Gastroesophageal sphincter (tissue), 4 donors: Measurements from ENCODE around the gene NFIA. TPM values are rescaled to one million over a fixed set of nuclear protein-coding genes. Genes with fewer than 3 reads are reported as not detected.
A peak's percentile ranks its signal among the peaks of the same experiment; 100 is the strongest.

Experiments
- ATAC-seq: fragments of 150-250 bp; one replicate; pipeline ENCODE4 v1.9.1; 2016; ENCODE audit warnings: mild to moderate bottlenecking, moderate library complexity
- H3K27ac ChIP-seq, 4 donors: fragments of 200-600 bp; sonication (generic) in 3 of 4; 1 replicate in 3 of 4; 2 replicates in 1 of 4; pipeline ENCODE4 v1.5.1; 2016 to 2019
- H3K27me3 ChIP-seq: fragments of 200-600 bp; sonication (generic); one replicate; pipeline ENCODE4 v1.5.1; 2019
- H3K36me3 ChIP-seq, 2 donors: fragments of 200-600 bp; sonication (generic); one replicate each; pipeline ENCODE4 v1.5.1; 2019; ENCODE audit warnings: control low read depth in 1 of 2
- H3K4me1 ChIP-seq, 3 donors: fragments of 200-600 bp; sonication (generic); 1 replicate in 2 of 3; 2 replicates in 1 of 3; pipeline ENCODE4 v1.5.1; 2016 to 2019; ENCODE audit warnings: control low read depth in 2 of 3
- H3K4me3 ChIP-seq, 2 donors: fragments of 200-600 bp; sonication (generic); one replicate each; pipeline ENCODE4 v1.5.1; 2019; ENCODE audit warnings: mild to moderate bottlenecking in 1 of 2, moderate library complexity in 1 of 2
- H3K9me3 ChIP-seq, 3 donors: fragments of 200-600 bp; sonication (generic); one replicate each; pipeline ENCODE4 v1.5.1; 2017 to 2019; ENCODE audit warnings: control low read depth in 2 of 3
- CTCF ChIP-seq, 4 experiments: fragments of 200-600 bp in 2 of 4; fragments of 450-650 bp in 2 of 4; sonication (generic) in 1 of 4; IDR thresholded peaks; one replicate each; pipeline ENCODE4 v1.5.1; 2017 to 2019; ENCODE audit warnings: antibody characterized with exemption in 4 of 4, mild to moderate bottlenecking in 2 of 4, moderate library complexity in 2 of 4
- EP300 ChIP-seq: sonication (generic); formaldehyde crosslinking; IDR thresholded peaks from one replicate; pipeline ENCODE4 v1.6.1; 2017; ENCODE audit warnings: antibody characterized with exemption, mild to moderate bottlenecking
- POLR2A ChIP-seq, 2 donors: fragments of 450-650 bp; IDR thresholded peaks; one replicate each; pipeline ENCODE4 v1.6.1; 2017; ENCODE audit warnings: antibody characterized with exemption in 2 of 2, mild to moderate bottlenecking in 2 of 2, moderate library complexity in 1 of 2
- POLR2AphosphoS5 ChIP-seq: sonication (generic); formaldehyde crosslinking; IDR thresholded peaks from one replicate; pipeline ENCODE4 v1.6.1; 2017; ENCODE audit warnings: antibody characterized with exemption
- WGBS, 2 donors: methylation state at CpG; one replicate each; pipeline ENCODE4 v1.1.5; 2018; ENCODE audit warnings: low coverage in 1 of 2; 5-methylcytosine and 5-hydroxymethylcytosine counted together
- total RNA-seq, 4 donors: library from RNA; depleted of rRNA; stranded (reverse); fragments of >200 nt; gene quantifications; one replicate each; pipeline ENCODE4 v1.1.0, GENCODE V29; 2016

NFIA gene
- total RNA-seq, 4 donors from 2014 or later: 123 to 205 (median 149) TPM

DNA sequence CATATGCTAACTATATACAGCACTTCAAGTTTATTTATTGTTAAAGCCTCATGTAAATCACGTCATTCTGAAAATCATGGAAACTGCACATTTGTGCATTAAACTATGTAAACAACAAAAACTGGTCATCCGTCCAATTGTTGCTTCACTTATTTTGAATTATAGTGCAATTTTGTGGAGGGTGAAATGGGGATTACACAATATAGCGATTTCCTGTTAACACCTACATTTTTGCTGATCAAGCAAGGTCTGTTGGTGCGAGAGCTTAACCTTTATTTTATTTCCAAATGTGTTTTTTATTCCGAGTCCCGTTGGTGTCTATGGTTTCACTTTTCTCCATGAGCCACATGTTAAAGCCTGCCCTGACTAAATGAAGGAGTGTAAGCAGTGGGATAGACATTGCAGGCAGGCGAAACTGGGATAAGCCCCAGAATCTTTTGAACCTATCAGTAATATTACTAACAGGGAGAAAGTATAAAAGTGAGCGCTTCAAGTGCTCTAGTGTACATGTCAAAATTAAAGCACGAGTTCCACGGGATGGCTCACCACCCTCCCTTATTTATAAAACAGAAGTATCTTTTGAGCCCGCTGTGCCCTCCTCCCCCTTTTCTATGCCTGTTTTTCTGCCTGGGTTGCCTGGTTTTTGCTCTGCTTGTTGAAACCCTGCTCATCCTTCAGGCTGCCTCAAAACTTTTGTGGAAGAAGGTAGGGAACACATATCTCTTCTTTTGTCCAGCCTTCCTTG lies 120.7 kb downstream of the NFIA start:
- H3K27me3 ChIP-seq: no peaks in the 10 kb centered on the region
- 47 to 64% methylated on average over 9 to 11 of the region's 11 CpGs for WGBS, 2 donors
- no peaks in the 10 kb centered on the region for H3K36me3 ChIP-seq
- H3K4me1 ChIP-seq: peaks cover 0 to 75% (median 6%) of the 10 kb centered on the region in 3 donors
- peak; percentile 26 for ATAC-seq
- no peaks in the 10 kb centered on the region for H3K9me3 ChIP-seq
- peak overlapping the region in 3 of 4 donors; percentile 23 to 49 (median 41) for H3K27ac ChIP-seq
- peak overlapping the region in 1 of 2 donors; percentile 24 for H3K4me3 ChIP-seq
- TF ChIP-seq POLR2A (IDR thresholded peaks at IDR 0.05) (no peak), POLR2AphosphoS5 (peak; percentile 39)

- H3K4me3 ChIP-seq: no peak overlapping the region
- H3K36me3 ChIP-seq: no peaks in the 10 kb centered on the region
- H3K27ac ChIP-seq: no peak overlapping the region
- 77 to 100% methylated on average over 1 of the region's 1 CpG for WGBS, 2 donors
- no peak for TF ChIP-seq EP300
- no peak for TF ChIP-seq POLR2A (IDR thresholded peaks at IDR 0.05)
- TF ChIP-seq POLR2AphosphoS5: no peak
- no peak for TF ChIP-seq CTCF (IDR thresholded peaks at IDR 0.05)
- H3K27me3 ChIP-seq: no peaks in the 10 kb centered on the region
- no peak for ATAC-seq
- H3K4me1 ChIP-seq: peaks cover 5 to 75% (median 6%) of the 10 kb centered on the region in 3 donors
- no peaks in the 10 kb centered on the region for H3K9me3 ChIP-seq
Observed at GRCh38 chr1:61204528-61204927, 122.2 kb downstream of the NFIA start.

- WGBS, 2 donors: 68 to 80% methylated on average over 4 of the region's 5 CpGs
- Histone ChIP-seq H3K27me3 (no peaks in the 10 kb centered on the region), H3K9me3 (no peaks in the 10 kb centered on the region), H3K4me3 (no peak overlapping the region), H3K27ac (no peak overlapping the region), H3K4me1 (peaks cover 5 to 65% (median 11%) of the 10 kb centered on the region in 3 donors), H3K36me3 (no peaks in the 10 kb centered on the region)
- no peak for TF ChIP-seq CTCF (IDR thresholded peaks at IDR 0.05)
- no peak for TF ChIP-seq EP300
- TF ChIP-seq POLR2A (IDR thresholded peaks at IDR 0.05): no peak
- no peak for TF ChIP-seq POLR2AphosphoS5
- ATAC-seq: no peak
Observed at GRCh38 chr1:61207416-61207815, 125.1 kb downstream of the NFIA start.

DNA sequence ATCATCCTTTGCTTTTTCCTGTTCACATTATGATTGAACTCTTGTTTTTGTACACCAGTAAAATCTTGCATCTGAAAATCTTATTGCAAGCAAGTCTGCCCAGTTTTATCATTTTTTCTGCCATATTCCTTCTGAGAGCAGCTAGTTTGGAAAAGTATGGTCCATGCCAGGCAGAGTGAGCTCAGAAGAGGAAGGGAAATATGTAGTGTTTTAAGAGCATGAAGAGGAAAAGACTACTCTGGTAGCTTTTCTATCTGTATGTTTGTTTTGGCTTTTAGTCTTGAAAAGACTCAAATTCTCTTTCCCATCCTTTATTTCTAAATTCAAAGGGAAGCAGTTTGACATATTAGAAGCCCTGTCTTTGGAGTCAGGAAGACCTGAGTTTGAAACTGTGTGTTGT lies 125.8 kb downstream of the NFIA start:
- peak overlapping the region in 2 of 4 donors; percentile 11 to 13 for H3K27ac ChIP-seq
- H3K27me3 ChIP-seq: no peaks in the 10 kb centered on the region
- H3K4me3 ChIP-seq: no peak overlapping the region
- ATAC-seq: no peak
- H3K9me3 ChIP-seq: no peaks in the 10 kb centered on the region
- H3K4me1 ChIP-seq: peaks cover 5 to 62% (median 9%) of the 10 kb centered on the region in 3 donors
- TF ChIP-seq POLR2A (IDR thresholded peaks at IDR 0.05) (no peak), EP300 (no peak), POLR2AphosphoS5 (no peak), CTCF (IDR thresholded peaks at IDR 0.05) (peak in 1 of 4 experiments; percentile 3)
- no peaks in the 10 kb centered on the region for H3K36me3 ChIP-seq

DNA sequence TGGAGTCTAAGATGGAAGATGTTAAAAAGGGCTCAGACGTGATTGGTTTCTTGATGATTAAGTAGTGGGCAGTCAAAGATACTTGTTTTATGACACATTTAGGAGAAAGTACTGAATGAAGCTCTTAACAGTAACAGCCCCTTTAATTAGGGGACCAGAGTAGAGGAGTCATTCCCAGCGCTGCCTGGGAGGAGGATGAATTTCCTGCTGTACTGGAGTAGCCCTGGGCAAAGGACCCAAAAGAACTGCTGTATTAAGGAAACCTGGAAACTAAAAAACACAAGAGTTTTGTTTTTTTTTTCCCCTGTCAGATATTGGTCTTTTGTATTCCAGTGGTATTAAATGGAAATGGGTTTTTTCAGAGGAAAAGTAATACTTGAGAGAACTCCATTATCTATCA lies 126.5 kb downstream of the NFIA start:
- Histone ChIP-seq H3K27ac (peak overlapping the region in 1 of 4 donors; percentile 13), H3K9me3 (no peaks in the 10 kb centered on the region), H3K4me3 (no peak overlapping the region), H3K27me3 (no peaks in the 10 kb centered on the region), H3K36me3 (no peaks in the 10 kb centered on the region), H3K4me1 (peaks cover 5 to 62% (median 9%) of the 10 kb centered on the region in 3 donors)
- no peak for ATAC-seq
- WGBS, 2 donors: 37 to 40% methylated on average over 2 of the region's 2 CpGs
- no peak for TF ChIP-seq CTCF (IDR thresholded peaks at IDR 0.05)
- no peak for TF ChIP-seq EP300
- no peak for TF ChIP-seq POLR2A (IDR thresholded peaks at IDR 0.05)
- TF ChIP-seq POLR2AphosphoS5: no peak
